HG02623 (cell line): ENCODE measurements around the gene FAM78A.

ENCODE experiments used
- ATAC-seq: cut with Tn5 transposase; IDR thresholded peaks from one replicate; pipeline ENCODE4 v1.9.1; 2021; ENCODE audit warnings: moderate library complexity; ENCODE audit not compliant: unreplicated experiment

The FAM78A gene, protein sequence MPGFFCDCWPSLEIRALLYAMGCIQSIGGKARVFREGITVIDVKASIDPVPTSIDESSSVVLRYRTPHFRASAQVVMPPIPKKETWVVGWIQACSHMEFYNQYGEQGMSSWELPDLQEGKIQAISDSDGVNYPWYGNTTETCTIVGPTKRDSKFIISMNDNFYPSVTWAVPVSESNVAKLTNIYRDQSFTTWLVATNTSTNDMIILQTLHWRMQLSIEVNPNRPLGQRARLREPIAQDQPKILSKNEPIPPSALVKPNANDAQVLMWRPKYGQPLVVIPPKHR

DNA sequence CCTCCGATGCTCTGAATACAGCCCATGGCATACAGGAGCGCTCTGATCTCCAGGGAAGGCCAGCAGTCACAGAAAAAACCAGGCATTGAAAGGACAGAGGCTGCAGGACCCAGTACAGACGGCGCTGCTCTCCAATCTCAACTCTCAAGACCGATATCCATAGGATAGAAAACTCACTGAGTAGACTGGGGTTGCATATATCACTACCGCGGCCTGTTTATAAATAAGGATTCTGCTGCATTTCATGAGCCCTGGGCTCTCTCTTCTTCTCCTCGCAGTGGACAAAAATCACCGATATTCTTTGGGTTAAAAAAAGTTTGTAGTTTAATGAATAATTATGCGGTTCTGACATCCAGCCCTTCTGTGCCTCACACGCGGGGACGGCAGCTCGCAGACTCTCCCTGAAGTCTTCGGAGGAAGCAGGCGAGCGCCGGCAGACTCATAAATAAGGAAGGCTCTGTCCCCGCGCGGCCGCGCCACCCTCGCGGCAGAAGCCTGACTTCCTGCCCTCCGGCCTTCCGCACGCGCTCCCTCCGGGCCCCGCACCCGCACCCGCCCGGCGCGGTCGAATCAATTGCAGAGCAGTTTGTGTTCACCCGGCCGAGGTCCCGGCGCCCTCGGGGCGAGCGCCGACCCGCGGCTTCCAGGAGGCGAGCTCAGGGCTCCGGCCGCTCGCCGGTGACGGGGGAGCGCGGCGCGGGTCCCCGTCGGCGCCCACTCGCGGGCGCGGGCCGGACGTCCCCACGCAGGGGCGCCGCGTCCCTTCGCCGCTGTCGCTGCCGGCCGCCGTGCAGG, at the start of gene FAM78A:
TSS of gene FAM78A (minus strand) at position 417 of the 795 bp plus-strand sequence. CDS start at position 86, 331 bp downstream.
- no peak for ATAC-seq

DNA sequence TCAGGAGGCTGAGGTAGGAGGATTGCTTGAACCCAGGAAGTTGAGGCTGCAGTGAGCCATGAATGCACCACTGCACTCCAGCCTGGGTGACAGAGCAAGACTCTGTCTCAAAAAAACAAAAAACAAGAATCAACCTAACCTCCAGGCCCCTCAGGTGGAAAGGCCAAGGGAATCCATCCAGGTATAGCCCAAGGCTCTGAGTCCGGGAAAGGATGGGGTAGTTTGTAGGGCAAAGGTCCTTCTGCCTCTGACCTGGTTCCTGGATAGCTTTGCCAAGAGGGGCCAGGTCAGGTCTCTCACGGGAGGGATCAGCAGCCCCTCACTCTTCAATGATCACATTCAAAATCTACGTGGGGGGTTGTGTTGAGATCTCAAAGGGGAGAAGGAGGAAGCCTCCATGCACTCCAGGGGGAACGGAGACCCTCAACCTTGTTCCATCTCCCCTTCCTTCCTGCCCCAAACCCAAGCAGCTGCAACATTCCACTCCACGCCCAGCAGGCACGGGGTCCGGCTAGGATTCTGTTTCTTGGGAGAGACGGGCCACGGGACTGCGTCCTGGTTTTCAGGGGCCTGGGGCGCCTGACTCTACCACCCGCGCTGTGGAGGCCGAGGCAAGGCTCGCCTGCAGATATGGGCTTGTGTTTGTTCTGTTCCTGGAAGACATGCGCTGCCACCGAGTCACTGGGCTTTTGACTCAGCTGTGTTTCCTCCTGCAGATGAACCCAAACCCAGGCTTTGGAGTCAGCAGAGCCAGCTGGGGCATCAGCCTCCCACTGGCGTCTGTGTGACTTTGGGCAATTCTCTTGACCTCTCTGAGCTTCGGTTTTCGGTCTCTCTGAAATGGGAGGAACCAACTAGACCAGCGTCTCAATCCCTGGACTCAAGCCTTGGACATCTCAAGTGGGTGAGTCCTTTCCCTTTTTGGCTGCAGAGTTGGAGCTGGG, 48.7 kb upstream of the FAM78A start:
- no peak for ATAC-seq

DNA sequence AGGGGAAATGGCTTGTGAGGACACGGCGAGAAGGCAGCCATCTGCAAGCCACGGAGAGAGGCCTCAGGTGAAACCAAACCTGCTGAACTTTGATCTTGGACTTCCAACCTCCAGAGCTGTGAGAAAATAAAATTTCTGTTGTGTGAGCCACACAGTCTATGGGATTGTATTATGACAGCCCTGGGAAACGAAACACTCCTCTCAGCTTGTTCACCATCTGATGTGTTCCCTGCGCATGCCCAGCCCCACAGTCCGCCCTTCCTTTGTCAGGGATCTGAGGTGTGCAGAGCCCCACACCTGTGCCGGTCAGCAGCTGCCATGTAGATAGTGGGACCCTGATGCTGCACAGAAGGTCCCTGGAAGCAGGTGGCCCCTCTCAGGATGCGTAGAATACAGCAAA, 47.3 kb upstream of the FAM78A start:
- ATAC-seq: no peak

DNA sequence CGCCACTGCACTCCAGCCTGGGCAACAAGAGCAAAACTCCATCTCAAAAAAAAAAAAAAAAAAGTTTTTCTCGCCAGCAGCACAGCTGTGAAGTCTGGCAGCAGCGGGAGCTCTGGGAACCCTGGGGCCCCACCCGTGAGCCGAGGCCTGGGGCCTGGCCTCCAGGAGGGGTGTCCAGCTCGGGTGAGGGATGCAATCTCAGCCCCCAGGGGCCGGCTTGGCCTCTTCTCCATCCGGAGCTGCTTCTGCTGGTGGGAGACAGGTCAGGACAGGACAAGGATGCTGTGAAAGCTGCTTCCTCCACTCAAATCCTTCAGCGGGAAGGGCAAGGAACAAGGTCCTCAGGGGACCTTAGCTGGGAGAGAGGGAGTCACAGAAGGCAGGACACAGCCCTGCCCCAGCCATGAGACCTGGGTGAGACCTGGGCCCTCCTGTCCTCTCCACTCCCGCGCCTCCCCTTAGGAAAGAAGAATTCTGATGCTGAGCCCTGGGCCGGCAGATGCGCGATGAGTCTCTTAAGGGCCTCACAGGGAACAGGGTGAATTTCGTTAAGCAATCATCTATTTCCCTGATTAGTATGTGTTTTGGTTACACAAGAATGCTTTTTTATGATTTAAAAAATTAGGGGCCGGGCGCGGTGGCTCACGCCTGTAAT, 43.8 kb upstream of the FAM78A start:
- ATAC-seq: no peak

DNA sequence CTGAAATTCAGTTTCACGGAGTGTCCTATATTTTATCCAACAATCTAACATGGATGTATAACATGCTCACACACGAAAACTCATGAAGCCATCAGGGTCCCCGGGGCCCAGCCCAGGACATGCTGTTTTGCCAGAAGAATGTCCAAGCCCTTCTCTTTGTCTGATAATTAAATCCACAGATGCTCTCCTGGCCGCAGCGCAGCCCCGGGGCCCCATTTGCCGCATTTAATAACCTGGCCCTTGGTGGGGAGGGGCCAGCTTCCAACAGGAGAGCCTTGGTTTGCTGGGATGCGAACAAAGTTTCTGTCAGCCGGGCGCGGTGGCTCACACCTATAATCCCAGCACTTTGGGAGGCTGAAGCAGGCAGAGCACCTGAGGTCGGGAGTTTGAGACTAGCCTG, 43.2 kb upstream of the FAM78A start:
- ATAC-seq: no peak

DNA sequence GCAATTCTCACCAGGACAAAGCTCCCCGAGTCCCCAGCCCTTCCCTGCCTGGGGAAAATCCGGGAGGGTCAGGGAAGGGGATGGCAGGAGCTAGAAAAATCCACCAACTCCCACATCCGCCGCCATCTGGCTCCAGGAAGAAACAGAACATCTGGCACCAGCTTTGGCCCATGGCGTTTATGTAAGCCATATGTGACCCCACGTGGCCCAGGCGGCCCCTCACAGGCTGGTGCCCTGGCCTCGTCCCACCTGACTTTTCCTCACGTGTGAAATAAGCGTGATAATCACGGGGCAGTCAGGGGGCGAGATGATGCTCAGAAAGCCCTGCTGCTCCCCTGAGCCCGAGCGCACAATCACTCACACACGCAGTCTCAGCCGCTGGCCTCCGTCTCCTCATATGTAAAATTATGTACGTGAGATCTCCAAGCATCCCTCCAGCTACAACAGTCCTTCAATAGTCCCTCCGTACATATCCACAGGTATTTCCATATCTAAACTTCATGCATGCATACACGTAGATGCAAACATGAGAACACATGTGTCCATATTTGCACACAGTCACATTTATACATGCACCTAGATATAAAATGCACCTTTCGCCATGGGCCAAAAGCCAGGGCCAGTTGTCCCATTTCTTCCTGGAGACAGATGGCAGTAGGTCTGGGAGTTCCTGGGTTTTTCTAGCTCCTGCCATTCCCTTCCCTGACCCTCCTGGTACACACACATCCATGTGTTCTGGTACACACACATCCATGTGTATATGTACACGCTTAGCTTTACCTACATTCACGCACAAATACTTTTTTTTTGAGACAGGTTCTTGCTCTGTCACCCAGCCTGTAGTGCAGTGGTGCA, 42.1 kb upstream of the FAM78A start:
- ATAC-seq: no peak

- no peak for ATAC-seq
Observed at GRCh38 chr9:131312822-131313770, 36.8 kb upstream of the FAM78A start.

- no peak for ATAC-seq
Observed at GRCh38 chr9:131312246-131312645, 35.9 kb upstream of the FAM78A start.

GRCh38 chr9:131310833-131311554, 34.7 kb upstream of the FAM78A start:
- ATAC-seq: no peak

- ATAC-seq: no peak
Observed at GRCh38 chr9:131309530-131310276, 33.4 kb upstream of the FAM78A start.

DNA sequence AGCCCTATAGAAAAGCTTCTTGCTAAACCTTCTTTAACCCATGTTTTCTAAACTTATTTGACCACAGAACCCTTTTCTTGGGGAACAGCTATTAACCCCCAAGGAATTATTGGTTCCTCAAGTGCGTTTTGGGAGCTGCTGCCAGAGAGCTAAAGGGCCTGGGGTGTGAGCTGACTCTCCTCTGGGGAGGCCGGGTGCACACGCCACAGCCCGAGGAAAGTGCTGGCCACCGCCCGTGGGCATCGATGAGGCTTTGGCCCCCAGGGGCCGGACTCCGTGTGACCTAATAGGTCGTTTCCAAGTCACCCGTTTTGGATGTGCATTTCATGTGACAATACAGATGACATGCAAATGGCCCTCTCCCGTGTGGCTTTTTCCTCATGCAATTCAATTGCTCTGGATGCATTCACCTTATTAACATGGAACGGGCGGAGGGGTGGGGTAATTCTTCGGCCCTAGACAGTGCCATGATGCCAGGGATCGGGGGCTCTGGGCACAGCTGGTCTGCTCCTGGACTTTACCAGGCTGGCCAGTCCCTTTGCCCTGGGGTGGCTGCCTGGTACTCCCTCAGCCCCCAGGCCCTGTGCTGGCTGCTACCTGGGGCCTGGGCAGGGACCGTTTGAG, 32.7 kb upstream of the FAM78A start:
- ATAC-seq: no peak

DNA sequence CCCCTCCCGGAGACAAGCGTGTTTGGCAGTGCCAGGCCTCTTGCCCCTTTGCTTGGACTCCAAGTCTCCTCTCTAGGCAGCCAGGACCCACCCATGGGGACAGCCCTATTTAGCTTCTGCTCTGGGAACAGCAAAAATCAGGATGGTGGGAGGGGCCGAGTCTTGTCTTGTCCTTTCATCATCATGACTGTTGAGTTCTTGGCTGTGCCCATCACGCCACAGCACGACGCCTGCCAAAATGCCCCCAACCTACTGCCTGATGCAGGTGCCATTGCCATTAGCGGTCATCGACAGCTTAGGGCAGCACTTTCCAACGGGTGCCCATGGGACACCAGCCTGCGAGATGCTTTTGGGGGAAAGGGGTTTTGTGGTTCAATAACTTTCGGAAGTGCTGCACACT, 32.1 kb upstream of the FAM78A start:
- ATAC-seq: no peak

GRCh38 chr9:131307974-131308373, 31.7 kb upstream of the FAM78A start:
- ATAC-seq: no peak

DNA sequence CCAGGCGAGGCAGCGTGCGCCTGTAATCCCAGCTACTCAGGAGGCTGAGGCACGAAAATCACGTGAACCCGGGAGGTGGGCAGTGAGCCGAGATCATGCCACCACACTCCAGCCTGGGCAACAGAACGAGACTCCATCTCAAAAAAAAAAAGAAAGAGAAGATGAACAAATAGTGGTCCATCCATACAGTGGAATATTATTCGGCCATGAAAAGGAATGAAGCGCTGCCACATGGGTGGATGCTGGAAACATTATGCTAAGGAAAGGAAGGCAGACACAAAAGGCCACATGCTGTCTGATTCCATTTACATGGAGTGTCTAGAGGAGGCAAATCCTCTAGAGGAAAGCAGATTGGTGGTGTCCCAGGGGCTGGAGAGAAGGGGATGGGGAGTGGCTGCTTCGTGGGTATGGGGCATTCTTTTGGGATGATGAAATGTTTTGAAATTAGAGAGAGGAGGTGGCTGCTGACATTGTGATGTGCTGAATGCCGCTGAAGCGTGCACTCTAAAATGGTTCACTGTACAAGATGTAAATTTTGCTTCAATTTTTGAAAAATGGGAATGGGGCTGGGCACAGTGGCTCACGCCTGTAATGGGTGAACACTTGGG, 30.2 kb upstream of the FAM78A start:
- ATAC-seq: no peak

GRCh38 chr9:131304676-131305355, 28.5 kb upstream of the FAM78A start:
- ATAC-seq: no peak
